GM12865 (cell line): ENCODE results near the gene PIKFYVE.

Experiments used
- DNase-seq: peaks from one replicate; pipeline ENCODE4 v3.0.0; 2010; ENCODE audit warnings: low read depth
- H3K4me3 ChIP-seq: 2 replicates; pipeline ENCODE4 v1.5.1; 2011; ENCODE audit warnings: mild to moderate bottlenecking, low read depth, low read length, control low read depth
- TF ChIP-seq, protein P1 (sequence below): IDR thresholded peaks from 2 replicates; pipeline ENCODE4 v1.5.1; 2011; ENCODE audit warnings: low read length, control low read depth, low read depth, inconsistent platforms; ENCODE audit not compliant: insufficient read depth; ENCODE audit errors: missing control alignments

Gene PIKFYVE

DNA sequence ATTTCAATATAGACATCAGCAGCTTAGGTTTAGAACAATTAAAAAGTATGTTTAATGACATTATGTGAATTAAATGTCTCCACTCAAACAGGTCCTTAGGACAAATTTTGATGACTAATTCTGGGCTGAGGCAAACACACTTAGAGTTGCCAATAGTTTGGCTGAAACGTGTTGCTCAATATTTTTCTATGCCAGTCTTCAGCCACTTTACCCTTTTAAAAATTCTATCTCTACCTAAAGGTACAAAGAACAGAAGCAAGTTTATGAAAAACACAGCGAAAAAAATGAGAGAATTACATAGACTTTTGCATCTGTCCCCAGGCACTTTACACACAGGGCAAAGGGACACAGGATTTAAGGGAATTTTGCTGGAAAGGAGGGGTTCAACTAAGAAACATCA lies 15.7 kb upstream of the PIKFYVE start:
- no peak for DNase-seq
- TF ChIP-seq, protein P1, sequence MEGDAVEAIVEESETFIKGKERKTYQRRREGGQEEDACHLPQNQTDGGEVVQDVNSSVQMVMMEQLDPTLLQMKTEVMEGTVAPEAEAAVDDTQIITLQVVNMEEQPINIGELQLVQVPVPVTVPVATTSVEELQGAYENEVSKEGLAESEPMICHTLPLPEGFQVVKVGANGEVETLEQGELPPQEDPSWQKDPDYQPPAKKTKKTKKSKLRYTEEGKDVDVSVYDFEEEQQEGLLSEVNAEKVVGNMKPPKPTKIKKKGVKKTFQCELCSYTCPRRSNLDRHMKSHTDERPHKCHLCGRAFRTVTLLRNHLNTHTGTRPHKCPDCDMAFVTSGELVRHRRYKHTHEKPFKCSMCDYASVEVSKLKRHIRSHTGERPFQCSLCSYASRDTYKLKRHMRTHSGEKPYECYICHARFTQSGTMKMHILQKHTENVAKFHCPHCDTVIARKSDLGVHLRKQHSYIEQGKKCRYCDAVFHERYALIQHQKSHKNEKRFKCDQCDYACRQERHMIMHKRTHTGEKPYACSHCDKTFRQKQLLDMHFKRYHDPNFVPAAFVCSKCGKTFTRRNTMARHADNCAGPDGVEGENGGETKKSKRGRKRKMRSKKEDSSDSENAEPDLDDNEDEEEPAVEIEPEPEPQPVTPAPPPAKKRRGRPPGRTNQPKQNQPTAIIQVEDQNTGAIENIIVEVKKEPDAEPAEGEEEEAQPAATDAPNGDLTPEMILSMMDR: no peak
- H3K4me3 ChIP-seq: no peak overlapping the region

DNA sequence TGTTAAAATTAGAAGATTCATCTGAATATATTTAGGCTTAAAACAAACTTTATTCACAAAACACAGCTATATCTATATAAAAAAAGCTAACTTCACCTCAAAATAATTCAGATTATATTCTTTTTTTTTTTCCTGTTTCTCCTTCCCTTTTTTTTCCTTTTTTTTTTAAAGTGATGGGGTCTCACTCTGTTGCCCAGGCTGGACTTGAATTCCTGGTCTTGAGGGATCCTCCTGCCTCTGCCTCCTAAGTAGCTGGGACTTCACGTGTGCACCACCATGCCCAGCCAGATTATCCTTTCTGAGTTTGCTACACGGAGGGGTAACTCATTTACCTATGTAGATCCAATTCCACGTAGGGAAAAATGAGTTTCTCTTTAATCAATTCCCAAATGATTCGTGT lies 15.0 kb upstream of the PIKFYVE start:
- DNase-seq: no peak
- TF ChIP-seq, protein P1: no peak
- H3K4me3 ChIP-seq: no peak overlapping the region

DNA sequence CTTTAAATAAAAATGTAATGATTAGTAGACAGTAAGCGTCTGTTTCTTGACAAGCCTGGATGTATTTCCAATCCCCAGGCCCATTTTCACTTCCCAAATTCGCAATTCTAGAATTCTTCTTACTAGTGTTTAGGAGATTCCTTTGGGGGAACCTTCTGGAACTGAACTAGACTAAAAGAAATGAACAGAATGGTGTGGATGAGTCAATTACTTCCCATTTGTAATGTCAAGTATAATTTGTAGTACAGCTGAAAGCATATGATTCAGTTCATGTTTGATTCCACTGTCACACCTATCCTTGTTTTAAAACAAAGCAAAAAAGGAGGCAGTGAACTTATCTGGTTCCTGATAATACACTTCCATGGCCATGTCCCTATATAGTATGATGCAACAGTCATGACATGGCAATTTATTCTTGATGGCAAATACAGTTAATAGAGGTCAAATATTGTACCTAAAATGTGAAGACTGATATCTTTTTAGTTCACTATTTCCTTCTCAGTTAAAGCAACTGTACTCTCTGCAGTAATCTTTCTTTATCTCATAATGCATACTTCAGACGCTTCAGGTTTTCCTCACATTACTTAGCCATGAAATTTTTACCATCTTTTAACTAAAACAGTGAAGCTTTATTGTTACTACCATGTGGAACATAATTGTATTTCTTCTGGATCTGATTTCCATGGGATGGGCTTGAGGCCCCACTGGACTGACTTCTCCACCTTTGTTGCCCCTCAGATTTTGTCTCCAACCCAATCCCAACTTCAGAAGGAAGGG lies 13.2 kb upstream of the PIKFYVE start:
- TF ChIP-seq, protein P1: no peak
- DNase-seq: no peak
- no peak overlapping the region for H3K4me3 ChIP-seq

DNA sequence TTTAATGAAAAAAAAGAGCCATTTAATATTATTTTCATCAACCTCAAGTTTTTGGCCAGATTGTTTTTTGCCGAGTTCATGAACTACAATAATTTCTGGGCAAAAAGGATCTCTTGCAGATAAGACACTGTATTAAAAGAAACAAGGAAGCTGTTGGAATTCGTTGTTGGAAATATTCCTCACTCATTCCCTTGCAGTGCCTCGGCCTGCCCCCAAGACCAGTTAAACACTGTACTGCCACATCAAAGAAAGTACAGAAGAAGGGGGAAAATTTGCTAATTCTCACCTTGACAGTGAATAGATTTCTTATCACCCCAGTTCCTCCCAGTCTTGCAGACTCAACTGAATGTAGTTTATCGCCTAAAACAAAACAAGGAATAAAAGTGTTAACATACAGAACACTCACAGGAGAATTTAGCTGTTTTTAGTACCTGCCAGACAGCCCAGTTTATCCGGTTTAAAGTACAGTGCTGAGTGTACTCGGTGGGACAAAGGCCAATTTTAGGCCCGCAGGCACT lies 12.4 kb upstream of the PIKFYVE start:
- no peak for DNase-seq
- H3K4me3 ChIP-seq: peak overlapping the region; percentile 93
- TF ChIP-seq, protein P1: no peak

DNA sequence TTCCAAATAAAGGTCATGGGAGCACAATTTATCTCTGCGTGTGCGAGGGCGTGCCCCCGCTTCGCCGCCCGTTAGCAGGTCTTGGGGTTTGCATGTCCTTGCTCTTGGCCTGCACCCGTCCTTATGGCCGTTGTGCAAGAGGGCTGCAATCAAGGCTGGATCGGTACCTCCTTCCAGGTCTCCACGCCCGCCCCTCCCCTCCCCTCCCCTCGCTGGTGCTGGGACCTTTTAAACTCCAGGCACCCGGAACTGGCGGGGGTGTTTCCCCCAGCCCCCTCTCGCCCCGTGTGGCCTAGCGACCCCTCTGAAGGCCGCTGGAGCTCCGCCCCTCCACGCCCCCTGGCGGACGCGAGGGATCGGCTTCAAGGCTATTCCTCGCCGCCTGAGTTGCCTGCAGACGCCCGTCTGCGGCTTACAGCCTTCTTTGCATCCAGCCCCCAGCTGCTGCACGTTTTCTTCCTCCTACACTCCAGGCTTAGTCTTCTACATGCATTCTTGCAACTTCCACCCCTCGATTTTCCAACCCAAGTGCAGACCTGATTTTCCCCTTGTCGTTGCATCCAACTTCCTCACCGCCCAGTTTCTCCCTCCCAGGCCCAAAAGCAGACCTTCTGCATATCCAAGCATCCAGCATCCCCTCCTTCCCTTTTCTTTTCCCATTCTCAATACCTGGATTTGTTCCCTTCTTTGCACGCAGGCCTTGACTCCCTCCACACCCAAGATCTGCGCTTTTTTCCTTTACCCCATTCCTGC lies 11.8 kb upstream of the PIKFYVE start:
- peak overlapping the region; percentile 93 for H3K4me3 ChIP-seq
- DNase-seq: peak; percentile 89
- TF ChIP-seq, protein P1: peak; percentile 87

DNA sequence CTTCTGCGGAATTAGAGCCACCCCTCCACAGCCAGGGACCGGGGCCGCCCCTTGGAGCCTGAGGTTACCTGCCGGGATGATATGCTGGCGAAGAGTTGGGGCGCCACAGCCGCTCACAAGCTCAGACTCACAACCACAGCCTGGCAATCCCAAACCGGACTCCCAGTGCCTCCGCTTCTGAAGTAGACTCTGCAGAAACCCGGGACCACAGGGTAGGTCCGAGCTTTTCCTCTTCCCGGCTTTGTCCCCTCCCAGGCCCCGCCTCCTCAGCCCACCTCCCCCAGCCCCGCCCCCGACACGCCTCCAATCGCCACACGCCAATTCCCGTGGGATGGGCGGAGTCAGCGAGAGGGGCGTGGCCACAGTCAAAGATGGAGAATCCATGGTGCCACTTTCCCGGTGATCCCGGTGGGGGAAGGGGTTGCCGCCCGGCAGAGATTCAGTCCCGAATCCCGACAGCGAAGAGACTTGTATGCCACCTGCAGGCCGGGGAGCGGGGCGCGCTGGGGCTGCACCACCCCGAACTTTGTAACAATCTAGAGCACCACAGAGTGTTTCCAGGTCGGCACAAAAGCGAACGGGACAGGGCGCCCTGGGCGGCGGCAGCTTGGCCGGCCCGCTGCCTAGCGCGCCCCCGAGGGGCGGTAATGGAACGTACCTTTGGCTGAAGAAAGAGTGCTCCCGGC lies 11.0 kb upstream of the PIKFYVE start, which contains the start of gene IDH1:
IDH1 (minus strand) TSS at position 201 of the 686 bp plus-strand sequence. CDS start 3,520 bp downstream, outside the sequence.
- TF ChIP-seq, protein P1: peak; percentile 45
- peak within 1 kb of the TSS; percentile 93 for H3K4me3 ChIP-seq
- DNase-seq: peak; percentile 91
